HG03103 (cell line): Measurements from ENCODE around the gene DNAJC16.
"Not testable (repeated sequence)": the region's sequence is repeated elsewhere in the genome, so short reads cannot be mapped to it uniquely, and the experiment has no call there.

Source experiments
- ATAC-seq: cut with Tn5 transposase; IDR thresholded peaks from one replicate; pipeline ENCODE4 v1.9.1; 2021; ENCODE audit warnings: low read depth; ENCODE audit not compliant: unreplicated experiment

Gene DNAJC16

GRCh38 chr1:15504436-15504835 lies 22.2 kb upstream of the DNAJC16 start:
- no peak for ATAC-seq

DNA sequence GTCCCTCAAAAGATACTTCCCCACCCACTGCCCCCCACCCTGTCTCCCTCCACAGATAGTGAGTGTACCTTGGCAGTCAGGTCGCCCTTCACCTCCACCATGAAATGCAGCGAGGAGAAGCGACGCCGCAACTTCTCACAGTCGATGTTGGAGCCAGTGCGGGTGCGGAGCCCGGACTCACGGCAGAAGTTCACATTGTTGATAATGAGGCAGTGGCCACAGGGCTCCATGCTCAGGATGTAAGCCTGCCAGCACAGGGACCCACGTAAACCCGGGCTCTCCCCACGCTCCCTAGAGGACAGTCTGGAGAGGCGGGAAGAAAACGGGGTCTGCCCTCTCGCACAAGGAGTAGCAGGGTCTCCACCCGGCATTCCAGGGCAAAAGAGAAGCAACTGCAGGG lies 19.8 kb upstream of the DNAJC16 start:
- ATAC-seq, result no peak

DNA sequence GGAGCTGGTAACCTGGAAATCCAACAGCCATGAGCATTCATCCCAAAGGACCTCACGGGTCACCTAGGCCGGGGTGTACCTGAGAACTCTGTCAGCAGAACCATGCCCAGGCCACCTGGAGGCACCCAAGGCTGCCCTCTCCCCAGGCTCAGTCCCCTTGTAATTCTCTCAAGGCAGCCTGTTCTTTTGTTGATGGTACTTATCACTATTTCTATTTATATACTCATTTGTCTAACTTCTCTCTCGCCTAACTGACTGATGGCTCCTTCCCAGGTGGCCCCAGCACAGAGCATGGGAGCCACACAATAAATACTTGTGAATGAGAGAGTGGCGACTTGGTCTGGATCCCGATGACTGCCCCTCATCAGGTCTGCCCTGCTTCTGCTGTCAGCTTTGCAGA lies 19.4 kb upstream of the DNAJC16 start:
- ATAC-seq, result no peak

GRCh38 chr1:15508700-15509487 lies 17.8 kb upstream of the DNAJC16 start:
- no peak for ATAC-seq

- ATAC-seq, result no peak
Observed at GRCh38 chr1:15509586-15509985, 17.1 kb upstream of the DNAJC16 start.

DNA sequence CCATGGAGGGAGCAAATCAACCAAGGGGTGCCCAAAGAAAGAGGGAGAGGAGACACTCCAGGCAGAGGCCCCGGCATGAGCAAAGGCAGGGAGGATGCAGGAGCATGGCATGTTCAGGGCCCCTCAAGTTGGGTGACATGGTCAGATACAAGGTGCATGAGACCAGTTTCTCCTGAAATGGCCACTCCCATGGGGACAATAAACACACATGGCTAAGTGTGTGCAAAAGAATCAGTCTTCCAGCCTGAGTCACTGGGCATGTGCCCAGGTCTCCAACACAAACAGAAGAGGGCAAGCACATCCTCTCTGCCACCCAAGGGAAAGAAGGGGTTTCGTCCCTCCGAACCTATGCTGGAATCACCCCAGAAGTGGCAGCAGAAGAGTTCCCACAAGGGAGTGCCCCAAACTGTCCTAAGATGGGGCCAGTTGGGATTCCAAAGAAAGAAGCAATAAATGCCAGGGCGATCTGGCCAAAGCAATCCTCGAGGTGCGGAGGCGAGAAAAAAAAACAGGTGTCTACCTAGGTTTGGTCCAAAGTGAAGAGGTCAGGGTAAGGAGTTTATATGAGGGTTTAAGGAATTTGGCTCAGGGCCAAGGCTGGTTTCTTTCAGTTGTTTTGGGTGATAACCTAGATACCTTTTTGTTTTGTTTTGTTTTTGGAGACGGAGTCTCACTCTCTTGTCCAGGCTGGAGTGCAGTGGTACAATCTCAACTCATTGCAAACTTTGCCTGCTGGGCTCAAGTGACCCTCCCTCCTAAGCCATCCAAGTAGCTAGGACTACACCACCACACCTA lies 15.8 kb upstream of the DNAJC16 start:
- ATAC-seq, result no peak

GRCh38 chr1:15513192-15513591 lies 13.5 kb upstream of the DNAJC16 start:
- ATAC-seq, result no peak

- no peak for ATAC-seq
Observed at GRCh38 chr1:15513919-15514318, 12.7 kb upstream of the DNAJC16 start.

- not testable (repeated sequence) for ATAC-seq
Observed at GRCh38 chr1:15514557-15514956, 12.1 kb upstream of the DNAJC16 start.

DNA sequence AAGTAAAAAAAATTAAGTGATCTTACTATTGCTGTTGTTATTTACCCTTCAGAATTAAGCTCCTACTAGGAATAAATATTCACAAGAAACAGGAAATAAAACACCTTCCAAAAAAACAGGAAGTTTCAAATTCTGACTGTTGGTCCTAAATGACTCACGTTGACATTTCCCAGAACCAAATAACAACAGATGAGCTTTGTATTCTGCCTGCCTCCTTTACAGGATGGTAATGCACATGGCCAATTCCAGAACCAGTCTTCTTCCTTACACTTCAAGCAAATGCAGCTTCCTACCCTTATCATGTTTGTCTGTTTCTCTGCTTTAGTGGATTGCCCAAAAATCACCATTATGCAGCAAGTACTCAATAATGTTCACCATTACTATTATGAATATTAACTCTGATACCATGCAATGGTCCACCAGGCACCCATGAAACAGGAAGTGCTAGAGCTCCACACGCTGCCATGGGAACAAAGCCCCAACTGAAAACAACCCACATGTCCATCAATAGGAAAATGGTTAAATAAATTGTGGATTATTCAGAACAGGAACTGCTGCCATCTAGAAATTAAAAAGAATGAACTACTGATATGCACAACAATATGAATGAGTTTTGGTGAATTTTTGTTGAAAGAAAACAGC lies 11.5 kb upstream of the DNAJC16 start:
- no peak for ATAC-seq

DNA sequence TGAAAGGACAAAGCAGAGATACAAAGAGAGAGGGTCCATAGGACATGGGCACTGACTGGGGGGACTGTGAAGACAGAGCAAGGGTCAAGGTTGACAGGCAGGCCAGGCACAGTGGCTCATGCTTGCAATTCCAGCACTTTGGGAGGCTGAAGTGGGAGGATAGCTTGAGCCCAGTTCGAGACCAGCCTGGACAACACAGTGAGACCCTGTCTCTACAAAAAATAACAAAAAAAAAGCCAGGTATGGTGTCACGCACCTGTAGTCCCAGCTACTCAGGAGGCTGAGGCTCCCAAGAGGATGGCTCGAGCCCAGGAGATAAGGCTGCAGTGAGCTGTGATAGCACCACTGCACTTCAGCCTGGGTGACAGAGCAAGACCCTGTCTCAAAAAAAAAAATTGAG lies 7.0 kb upstream of the DNAJC16 start:
- no peak for ATAC-seq

GRCh38 chr1:15521206-15521906 lies 5.3 kb upstream of the DNAJC16 start:
- ATAC-seq, result not testable (repeated sequence)

- ATAC-seq, result no peak
Observed at GRCh38 chr1:15522551-15522950, 4.1 kb upstream of the DNAJC16 start.

- ATAC-seq, result no peak
Observed at GRCh38 chr1:15523104-15524020, 3.3 kb upstream of the DNAJC16 start.

DNA sequence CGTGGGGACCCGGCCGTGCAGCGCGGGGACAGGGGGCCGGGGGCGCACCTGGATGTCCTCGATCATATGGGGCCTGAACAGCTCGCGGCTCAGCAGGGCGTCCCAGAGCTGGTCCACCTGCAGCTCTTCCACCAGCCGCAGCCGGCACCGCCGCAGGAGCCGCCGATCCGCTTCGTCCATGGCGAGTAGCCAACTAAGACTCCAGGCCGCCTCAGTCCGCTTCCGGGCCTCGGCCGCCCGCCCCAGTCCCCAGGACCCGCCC lies 2.7 kb upstream of the DNAJC16 start, which contains the start of gene CASP9:
CASP9 (minus strand) TSS at position 195 of the 262 bp plus-strand sequence; CDS start at position 180, 15 bp downstream.
- ATAC-seq, result no peak

GRCh38 chr1:15524283-15525049 lies 2.2 kb upstream of the DNAJC16 start:
- peak; percentile 32 for ATAC-seq

DNA sequence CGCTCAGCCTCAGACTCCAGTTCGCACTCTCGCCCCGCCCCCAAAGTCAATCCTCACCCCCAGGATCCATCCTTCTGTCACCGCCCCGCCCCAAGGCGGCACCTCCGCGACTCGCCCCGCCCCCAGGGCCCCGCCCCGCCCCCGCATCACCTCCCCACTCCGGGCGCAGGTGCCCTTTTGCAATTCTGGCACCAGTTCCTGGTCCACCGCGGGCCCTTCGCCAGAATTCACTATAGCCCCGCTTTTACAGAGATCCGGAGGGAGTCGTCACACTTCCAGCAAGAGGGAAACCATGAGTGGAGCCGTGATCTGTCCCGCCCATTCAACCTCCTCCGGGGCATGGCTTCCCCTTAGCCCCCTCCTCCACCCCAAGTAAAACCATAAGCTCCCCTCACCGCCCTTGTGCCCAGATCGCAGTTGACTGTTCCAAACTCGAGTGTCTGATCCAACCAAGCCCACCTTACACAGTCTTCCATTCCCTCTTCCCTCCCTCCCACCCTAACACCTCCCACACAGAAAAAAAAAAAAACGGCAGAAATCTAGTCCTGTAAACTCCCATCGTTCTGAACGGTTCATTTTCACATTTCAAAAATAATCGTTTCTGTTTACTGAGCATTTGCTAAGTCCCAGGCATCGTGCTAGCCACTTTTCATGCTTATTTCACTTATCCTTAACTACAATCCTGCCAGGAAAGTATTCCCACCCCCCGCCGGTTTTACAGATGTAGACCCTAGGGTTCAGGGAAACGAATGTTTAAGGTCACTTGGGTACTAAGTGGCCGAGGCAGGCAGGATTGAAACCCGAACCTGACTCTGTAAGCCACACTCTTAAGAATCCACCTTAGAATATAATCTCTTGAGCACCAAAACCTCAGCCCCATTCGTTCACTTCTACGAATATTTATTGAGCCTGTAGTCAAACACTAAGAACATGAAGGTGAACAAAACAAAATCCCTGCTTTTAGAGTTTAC lies 1.3 kb upstream of the DNAJC16 start:
- peak; percentile 32 for ATAC-seq

DNA sequence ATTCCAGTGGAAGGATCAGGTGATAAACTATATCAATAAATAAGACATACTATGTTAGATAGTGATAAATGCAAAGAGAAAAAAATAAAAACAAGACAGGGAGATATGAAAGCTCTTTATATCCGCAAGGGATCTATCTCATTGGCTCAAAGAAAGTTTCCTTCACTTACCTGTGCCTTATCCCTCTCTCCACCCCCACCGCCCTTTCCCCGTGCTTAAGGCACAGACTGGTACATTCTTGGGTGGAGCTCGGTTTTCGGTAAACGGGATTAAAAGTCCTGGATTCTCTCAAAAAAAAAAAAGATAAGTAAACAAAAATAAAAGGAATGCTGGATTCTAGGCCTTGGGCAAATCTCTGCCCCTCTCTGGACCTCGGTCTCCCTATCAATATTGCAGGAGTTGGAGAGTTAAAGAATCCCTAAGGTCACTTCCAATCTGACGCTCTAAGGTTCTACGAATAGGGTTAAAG lies 593 bp upstream of the DNAJC16 start:
- no peak for ATAC-seq
